A172 (cell line): ENCODE results near the gene GON4L. TPM values are rescaled to one million over a fixed set of nuclear protein-coding genes. Genes with fewer than 3 reads are reported as not detected.
"Not testable (repeated sequence)": the region's sequence is repeated elsewhere in the genome, so short reads cannot be mapped to it uniquely, and the experiment has no call there.

Source experiments
- DNase-seq: peaks from one replicate; pipeline ENCODE4 v3.0.0-alpha.2; 2015; ENCODE audit warnings: low spot score
- total RNA-seq: library from RNA; depleted of rRNA; stranded (reverse); fragments of >200 nt; shearing (Covaris generic); gene quantifications from 2 replicates; pipeline ENCODE4 v1.2.3, GENCODE V29; 2014

Gene GON4L
- total RNA-seq, 1 experiment from 2014 or later: 29.6 TPM

DNA sequence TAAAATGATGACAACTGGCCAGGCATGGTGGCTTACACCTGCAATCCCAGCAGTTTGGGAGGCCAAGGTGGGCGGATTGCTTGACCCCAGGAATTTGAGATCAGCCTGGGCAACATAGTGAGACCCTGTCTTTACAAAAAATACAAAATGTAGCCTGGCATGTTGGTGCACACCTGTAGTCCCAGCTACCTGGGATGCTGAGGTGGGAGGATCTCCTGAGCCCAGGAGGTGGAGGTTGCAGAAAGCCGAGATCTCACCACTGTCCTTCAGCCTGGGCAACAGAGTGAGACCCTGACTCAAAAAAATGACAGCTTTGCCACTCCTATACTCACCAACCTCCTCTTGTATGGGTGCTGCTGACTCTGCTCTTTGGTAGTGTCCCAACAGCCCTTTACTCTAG, 20.9 kb upstream of the GON4L start:
- no peak for DNase-seq

DNA sequence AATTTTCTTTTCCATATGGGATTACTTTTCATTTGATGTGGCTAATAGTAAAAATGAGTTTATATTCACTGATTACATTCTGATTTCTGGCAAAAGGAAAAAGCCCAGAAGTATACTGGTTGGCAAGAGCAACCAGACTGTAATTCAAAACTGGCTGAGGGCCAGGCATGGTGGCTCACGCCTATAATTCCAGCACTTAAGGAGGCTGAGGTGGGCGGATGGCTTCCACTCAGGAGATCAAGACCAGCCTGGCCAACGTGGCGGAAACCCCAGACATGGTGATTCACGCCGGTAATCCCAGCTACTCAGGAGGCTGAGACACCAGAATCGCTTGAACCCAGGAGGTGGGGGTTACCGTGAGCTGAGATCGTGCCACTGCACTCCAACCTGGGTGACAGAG, 16.8 kb upstream of the GON4L start:
- DNase-seq: peak; percentile 79

DNA sequence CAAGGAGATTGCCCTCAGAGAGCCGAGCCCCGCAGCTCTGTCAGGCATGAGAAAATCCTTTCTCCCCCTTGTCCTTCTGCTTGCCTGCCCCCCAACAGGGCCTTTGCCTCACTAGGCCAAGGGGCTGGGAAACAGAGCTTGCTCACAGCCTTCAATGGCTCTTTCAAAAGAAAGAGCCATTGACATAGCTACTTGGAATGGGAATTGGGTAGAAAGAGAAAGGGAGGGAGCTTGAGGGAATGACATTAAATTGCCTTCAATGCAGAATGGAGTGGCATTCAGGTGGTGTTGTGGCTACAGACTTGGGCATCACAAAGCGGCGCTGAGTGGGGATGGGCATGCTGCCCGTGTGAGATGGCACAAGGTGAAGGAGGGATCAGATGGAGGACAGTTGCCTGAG, 15.5 kb upstream of the GON4L start:
- DNase-seq: no peak

DNA sequence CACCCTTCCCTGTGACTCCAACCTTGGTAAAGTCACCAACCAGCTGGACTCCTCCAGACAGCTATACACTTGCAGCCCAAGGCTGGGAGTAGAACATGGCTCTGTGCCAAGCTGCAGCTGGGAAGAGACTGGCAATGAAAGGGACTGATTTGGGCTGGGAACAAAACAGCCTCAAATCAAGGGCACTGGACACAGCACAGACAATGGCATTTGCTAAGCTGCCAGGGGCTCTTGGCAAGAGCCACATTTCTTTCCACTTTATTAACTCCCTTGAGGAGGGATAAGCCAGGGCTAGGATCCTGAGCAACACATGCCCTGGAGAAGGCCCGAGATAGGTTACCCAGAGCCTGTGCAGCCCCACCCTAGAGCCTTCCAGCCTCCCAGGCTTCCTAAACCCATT, 14.4 kb upstream of the GON4L start:
- no peak for DNase-seq

DNA sequence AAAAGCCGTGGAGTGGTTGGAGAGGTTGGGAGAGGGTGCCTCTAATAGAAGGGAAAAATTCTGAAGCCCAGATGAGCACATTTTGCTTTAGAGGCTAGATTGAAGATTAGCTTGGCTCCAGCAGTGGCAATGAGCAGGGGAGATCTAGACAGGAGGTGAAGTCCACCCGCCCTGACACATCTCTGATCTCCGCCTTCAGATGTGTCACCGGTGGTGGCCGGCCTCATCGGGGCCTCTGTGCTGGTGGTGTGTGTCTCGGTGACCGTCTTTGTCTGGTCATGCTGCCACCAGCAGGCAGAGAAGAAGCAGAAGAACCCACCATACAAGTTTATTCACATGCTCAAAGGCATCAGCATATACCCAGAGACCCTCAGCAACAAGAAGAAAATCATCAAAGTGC, 10.8 kb upstream of the GON4L start:
- DNase-seq: no peak

DNA sequence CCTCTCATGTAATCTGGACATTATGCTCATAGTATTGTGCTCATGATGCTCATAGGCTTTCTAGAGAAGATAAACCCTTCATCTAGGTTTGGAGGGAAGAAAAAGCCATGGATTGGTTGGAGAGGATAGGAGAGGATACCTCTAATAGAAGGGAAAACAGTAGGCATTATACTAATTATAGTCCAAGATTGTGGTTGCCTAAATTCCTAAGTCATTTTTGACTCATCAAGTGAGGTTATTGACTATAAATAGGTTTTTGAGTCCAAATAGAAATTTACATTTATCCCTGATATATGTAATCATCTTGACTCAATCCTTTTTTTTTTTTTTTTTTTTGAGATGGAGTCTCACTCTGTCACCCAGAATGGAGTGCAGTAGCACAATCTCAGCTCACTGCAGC, 7.4 kb upstream of the GON4L start:
- no peak for DNase-seq

DNA sequence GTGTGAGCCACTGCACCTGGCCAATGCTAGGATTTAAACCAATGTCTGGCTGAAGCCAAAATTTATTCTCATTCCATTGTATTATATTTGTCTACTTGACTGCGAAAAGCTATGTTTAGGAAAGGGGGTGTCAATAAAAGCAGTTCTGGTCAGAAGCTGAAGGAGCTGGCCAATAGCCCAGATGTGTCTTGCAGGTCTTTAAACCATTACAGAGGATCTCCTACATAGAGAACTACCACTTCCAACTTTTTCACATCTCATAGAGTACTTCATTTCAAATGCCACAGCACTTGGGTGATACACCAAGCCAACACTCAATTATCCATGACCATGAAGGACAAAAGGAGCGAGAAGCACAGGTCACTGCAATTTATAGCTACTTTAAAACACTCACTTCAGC, 4.9 kb upstream of the GON4L start:
- no peak for DNase-seq

DNA sequence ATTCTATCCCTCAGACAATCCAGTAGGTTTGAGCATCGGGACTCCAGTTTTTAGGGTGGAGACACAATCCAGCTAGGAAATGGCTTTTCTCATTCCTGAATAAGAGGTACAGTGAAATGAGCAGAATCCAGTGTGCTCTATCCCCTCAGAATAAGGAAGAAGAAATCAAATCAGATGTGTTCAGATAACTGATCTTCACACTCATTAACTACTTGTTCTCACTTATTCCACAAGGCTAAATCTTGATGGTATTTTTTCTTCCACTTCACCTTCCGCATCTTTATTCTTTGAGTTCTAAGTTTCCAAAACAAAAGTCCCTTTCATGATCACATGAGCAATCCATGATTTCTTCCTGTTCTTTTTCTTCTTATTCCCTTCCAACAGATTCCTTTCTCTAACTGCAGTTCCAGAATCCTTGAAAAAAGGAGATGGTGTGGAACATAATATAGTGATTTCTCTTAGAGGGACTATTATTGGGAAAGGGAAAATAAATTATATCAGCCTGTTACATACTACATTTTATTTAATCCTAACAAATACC, 4.0 kb upstream of the GON4L start:
- no peak for DNase-seq

DNA sequence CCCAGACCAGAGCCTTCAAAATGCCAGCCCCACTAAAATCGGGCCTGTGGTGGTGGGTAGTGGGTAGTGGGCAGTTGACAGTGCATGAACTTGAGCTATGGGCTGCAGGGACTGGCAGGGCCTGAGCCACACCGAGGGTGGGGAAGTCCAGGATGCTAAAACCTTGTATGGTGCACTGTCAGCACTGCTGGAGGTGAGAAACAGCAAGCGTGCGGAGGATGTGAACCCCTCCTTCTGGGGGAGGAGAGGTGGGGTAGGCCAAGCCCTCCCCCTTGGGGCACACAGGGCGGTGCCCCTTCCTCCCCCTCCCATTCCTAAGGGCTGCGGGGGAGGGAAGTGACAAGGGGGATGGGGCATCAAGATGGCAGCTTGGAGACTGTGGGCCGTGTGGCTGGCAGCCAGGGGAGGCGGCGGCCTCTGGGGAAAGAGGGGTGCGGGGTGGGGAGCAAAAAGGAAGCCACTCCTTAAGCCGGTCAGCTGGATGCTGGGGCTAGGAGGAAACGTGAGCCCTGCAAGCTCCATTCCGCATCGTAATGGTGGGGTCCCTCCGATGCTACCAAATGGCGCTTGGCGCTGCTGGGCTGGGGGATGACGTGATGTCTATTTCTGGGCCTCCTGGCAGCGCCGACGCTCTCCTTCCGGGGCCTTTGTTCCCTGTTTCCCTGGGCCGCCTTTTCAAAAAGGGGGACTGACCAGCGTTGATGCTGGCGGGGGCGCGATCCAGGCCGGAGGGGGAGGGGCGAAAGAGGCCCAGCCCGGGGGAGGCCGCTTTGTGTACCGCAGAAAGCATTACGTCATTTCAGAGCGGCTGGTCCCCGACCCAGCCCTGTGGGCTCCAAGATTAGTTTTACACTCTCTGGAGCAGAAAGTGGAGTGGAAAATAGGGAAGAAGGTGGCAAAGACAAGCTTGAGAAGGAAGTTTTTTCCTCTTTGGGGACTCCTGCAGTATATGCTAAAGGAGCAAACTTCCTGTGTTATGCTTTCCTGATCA, 3.2 kb upstream of the GON4L start:
- DNase-seq: peak; percentile 87

DNA sequence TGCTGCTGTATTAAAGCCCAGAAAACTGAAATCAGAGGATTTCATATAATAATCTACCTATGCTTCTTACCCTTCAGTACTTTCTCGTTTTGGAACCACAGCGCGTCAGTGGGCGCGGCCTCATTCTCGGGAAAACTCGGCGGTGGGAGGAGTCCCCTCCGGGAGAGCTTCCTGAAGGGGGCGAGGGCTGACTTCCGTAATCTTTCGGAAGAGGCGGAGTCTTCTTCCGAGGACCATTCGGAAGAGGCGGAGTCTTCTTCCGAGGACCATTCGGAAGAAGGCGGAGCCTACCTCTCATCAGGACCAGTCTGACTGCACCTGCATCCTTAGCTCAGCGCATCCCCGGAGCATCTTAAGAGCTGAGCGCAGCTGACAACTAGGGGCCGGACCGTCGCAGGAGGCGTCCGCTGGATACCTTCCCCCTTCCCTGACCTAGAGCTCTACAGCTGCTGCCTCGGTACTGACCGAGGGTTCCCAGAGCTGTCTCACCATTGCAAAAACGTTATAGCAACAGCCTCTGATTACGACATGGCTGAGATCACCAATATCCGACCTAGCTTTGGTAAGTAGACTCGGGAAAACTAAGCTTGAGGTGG, 2.3 kb upstream of the GON4L start, which contains the start of gene SYT11:
SYT11 (plus strand) TSS at position 334 of the 596 bp plus-strand sequence; CDS start at position 529, 195 bp downstream.
- peak; percentile 100 for DNase-seq

DNA sequence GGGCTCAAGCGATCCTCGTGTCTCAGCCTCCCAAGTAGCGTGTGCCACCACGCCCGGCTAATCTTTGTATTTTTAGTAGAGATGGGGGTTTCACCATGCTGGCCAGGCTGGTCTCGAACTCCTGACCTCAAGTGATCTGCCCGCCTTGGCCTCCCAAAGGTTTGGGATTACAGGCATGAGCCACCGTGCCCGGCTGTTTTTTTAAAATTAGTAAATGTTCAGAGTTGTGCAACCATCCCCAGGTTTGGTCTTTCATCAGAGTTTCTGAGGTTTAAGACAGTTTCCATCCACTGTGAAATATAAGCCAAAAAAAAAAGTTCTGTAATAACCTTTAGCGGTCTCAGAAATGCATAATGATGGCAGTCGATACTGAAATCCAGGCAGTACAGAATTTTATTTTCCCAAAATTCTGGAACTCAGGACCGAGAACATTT, 1.8 kb upstream of the GON4L start:
- no peak for DNase-seq

DNA sequence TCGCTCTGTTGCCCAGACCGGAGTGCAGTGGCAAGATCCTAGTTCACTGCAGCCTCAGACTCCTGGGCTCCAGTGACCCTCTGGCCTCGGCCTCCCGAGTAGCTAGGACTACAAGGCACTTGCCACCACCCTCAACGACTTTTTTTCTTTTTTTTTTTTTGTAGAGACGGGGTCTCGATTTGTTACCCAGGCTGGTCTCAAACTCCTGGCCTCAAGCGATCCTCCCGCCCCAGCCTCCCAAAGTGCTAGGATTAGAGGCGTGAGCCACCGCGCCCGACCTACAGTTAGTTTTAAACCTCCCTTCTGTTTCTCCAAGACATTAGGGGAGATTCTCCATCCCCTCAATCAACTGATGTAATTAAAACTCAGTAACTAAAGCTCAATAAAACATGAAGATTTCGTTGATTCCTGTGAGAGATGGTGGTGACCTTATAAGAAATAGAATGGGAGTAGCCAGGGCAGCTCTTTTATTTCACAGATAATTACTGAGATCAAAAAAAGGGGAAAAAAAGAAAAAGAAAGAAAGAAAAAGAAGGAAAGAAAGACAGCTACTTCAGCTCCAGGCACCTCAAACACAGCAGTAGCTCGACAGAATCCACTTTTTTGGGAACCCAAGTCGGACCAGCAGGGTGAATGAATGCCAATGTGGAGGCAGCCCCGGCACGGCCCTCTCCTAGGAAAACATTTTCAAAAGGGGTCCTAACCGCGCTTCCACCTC, 598 bp downstream of the GON4L start:
- DNase-seq: no peak

DNA sequence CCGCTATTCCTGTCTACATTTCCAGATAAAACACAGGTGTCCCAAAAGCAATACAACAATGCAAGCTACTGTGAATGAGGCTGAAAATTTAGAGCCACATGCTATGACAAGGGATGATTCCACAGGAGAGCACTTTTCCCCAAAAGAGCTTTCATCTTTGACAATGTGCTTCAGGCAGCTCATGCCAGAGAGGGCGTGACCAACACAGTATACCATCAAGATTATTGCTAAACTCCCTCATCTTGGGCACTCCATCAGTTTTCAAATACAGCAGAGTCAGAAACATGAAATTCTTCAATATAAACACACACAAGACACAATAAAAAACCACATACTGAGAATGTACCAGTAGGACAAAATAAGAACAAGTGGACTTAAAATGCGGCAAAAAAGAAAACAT, 6.7 kb downstream of the GON4L start:
- DNase-seq: no peak

DNA sequence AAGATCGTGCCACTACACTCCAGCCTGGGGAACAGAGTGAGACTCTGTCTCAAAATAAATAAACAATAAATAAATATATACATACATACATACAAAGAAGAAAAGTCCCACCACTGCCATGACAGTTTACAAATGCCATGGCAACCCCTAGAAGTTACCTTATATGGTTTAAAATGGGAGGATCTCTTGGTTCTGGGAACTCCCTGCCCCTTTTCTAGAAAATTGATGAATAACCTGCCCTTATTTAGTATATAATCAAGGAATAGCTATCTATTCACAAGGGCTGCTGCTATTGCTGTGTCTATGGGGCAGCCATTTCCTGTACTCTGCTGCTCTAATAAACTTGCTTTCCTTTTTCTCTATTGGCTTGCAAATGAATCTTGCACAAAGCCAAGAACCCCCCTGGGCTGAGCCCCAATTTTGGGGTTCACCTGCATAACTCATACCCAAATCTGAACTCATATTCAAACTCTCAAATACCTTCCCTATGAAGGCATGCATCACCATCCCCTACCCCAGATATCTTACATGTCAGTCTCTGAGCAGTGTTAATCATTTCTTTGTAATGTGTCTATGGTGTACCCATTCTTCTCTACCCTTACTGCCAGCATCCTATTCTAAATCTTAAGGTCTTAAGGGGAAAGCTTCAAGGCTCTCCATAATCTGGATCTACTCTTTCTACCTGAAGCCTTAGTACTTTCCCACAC, 9.0 kb downstream of the GON4L start:
- DNase-seq: no peak

DNA sequence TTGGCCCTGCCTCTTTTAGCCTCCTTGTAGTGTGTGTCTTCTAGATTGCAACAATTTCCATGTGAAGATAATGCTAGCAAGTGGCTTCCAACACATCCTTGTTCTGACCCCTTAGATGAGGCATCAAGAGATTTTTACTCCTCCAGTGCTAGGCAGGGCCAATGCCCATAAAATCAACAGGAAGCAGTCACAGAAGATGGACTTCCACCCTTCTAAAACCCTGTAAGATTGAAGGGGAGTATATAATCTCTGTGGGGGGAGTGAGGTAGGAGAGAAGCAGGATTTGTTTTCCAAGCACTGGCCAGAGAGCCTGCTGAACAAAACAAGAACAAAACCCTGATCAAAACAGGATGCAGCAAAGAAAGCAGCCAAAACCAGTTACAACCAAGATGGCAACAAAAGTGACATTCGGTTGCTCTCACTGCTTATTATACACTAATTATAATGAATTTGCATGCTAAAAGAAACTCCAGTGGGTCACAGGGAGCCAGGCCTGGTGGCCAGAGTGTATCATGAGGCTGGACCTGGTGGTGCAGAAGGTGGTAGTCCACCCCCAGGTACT, 12.1 kb downstream of the GON4L start:
- no peak for DNase-seq

DNA sequence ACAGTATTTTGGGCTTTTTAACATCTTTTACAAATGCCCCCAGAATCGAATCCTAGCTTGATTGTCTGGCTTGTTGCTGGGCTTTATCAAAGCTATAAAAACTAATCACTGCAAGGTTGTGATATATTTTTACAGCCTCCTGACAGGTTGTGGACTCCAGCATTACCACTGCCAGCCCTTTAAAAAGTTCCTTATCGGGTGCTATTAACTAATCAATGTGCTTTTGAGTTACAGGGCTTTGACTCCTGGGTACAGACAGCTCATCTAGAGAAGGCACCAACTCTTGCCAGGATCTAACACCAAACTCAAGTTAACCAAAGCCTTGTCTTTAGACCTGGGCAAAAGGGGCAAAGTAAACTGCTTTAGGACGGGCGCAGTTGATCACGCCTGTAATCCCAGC, 16.6 kb downstream of the GON4L start:
- DNase-seq: no peak

DNA sequence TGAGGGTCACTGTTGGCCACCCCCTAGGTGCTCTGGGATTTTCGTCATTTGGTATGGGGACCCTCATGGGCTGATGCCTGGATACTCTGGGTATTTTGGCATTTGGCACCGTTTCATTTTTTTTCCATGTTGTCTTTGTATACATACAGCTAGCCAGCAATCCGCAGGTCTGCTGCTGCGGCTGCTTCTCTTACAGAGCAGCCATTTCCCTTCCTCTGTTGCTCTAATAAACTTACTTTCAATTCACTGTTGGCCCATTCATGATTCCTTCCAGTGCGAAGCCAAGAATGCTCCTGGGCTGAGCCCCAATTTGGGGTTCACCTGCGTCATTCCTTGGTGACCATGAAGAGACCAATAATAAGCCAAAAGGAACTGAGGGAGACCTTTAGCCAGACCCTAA, 21.5 kb downstream of the GON4L start:
- DNase-seq: no peak

DNA sequence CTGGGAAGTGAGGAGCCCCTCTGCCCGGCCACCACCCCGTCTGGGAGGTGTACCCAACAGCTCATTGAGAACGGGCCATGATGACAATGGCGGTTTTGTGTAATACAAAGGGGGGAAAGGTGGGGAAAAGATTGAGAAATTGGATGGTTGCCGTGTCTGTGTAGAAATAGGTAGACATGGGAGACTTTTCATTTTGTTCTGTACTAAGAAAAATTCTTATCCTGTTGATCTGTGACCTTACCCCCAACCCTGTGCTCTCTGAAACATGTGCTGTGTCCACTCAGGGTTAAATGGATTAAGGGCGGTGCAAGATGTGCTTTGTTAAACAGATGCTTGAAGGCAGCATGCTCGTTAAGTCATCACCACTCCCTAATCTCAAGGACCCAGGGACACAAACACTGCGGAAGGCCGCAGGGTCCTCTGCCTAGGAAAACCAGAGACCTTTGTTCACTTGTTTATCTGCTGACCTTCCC, 22.1 kb downstream of the GON4L start:
- DNase-seq: not testable (repeated sequence)

DNA sequence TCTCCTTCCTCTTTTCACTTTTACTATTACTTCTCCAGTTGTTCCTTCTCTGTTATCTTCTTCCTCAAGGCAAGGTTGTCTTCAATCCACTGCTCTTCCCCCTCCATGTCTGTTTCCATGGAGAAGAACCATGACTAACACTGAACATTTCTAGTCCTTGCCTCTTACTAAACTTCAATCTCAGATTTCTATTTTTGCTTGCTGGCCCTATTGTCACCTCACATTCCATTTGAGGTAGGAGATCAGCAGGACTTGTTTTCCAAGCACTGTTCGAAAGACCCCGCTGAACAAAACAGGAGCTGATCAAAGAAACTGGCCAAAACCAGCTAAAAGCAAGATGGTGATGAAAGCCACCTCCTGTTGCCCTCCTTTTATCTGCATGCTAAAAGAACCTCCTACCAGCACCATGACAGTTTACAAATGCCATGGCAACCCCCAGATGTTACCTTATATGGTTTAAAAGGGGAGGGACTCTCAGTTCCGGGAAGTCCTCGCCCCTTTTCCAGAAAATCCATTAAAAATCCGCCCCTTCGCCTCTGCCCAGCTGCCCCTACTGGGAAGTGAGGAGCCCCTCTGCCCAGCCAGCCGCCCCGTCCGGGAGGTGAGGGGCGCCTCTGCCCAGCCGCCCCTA, 22.6 kb downstream of the GON4L start:
- peak; percentile 62 for DNase-seq

DNA sequence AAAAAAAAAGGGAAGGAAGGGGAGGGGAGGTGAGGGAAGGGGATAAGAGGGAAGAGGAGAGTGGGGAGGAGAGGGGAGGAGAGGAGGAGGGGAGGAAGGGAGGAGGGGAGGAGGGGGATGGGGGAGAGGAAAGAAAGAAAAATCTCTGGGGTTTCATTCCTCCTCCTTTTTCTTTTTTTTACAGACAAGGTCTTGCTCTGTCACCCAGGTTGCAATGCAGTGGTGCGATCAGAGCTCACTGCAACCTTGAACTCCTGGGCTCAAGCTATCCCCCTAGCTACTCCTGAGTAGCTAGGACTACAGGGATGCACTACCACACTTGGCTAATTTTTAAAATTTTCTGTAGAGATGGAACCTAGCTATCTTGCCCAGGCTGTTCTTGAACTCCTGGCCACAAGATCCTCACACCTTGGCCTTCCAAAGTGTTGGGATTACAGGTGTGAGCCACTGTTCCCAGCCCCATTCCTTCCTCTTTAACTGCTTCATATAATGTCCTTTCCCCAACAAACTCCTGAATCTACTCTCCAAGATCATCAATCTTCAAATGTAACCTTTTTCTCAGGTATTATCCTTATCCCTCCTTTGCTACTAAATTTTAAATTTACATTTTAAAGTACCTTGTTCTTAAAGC, 23.2 kb downstream of the GON4L start:
- no peak for DNase-seq
